Transverse colon (tissue), 4 donors: Measurements from ENCODE around the gene DNAJB6.

Experiments used
- POLR2AphosphoS5 ChIP-seq, 3 donors: sonication (generic); formaldehyde crosslinking; IDR thresholded peaks; one replicate each; pipeline ENCODE4 v1.6.1; 2016; ENCODE audit warnings: antibody characterized with exemption in 3 of 3
- TF ChIP-seq, protein P1 (sequence below), 5 experiments: fragments of 200-600 bp in 3 of 5; fragments of 450-650 bp in 2 of 5; sonication (generic) in 3 of 5; IDR thresholded peaks; 1 replicate in 2 of 5; 2 replicates in 3 of 5; pipeline ENCODE4 v1.5.1; 2016 to 2017; ENCODE audit warnings: antibody characterized with exemption in 5 of 5, inconsistent platforms in 3 of 5, mild to moderate bottlenecking in 2 of 5, moderate library complexity in 1 of 5

DNA sequence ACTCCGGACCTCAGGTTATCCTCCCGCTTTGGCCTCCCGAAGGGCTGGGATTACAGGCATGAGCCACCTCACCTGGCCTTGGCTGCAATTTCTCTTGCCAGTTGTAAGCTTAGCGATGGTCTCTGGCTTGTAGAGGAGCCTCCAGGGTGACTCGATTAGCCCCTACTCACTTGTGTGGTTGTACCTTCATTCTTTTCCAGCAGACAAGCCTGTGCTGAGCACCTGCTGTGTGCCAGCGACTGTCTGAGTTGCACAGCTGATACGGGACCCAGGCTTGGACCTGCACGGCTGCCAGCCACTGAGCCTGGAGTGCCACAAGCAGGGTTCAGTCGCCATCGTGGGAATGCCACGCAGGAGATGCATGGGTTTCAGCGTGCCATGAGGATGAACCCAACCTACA, 42.0 kb upstream of the DNAJB6 start:
- TF ChIP-seq POLR2AphosphoS5 (IDR thresholded peaks at IDR 0.05), result no peak
- TF ChIP-seq, protein P1, sequence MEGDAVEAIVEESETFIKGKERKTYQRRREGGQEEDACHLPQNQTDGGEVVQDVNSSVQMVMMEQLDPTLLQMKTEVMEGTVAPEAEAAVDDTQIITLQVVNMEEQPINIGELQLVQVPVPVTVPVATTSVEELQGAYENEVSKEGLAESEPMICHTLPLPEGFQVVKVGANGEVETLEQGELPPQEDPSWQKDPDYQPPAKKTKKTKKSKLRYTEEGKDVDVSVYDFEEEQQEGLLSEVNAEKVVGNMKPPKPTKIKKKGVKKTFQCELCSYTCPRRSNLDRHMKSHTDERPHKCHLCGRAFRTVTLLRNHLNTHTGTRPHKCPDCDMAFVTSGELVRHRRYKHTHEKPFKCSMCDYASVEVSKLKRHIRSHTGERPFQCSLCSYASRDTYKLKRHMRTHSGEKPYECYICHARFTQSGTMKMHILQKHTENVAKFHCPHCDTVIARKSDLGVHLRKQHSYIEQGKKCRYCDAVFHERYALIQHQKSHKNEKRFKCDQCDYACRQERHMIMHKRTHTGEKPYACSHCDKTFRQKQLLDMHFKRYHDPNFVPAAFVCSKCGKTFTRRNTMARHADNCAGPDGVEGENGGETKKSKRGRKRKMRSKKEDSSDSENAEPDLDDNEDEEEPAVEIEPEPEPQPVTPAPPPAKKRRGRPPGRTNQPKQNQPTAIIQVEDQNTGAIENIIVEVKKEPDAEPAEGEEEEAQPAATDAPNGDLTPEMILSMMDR (IDR thresholded peaks at IDR 0.05), result no peak
